ENCODE data around the gene POU6F1. TPM values are rescaled to one million over a fixed set of nuclear protein-coding genes. Genes with fewer than 3 reads are reported as not detected.

The POU6F1 gene

DNA sequence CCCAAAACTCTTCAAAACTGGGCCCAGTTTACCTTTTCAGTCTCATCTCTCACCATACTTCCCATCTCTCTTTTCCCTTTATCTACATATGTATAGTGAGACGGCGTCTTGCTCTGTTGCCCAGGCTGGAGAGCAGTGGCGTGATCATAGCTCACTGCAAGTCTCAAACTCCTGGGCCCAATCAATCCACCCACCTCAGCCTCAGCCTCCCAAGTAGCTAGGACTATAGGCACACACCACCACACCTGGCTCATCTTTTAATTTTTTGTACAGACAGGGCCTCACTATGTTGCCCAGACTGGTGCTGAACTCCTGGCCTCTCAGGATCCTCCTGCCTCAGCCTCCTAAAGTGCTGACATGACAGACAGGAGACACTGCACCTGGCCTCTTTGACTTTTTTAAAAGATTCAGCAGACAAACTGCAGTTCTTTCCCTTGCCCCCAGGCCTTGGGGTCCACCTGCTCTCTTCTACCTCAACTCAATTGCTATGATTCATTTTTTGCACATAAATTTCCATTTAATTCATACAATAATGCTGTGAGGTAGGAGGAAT, 78.5 kb downstream of the POU6F1 start:
- H3K9me3 ChIP-seq (replicated peaks; ENCODE audit: low read length) = no peaks in the 10 kb centered on the region
- H3K9ac ChIP-seq (ENCODE audit: low read depth, low read length) = no peak overlapping the region
- no peak overlapping the region for H3K4me2 ChIP-seq (ENCODE audit: low read length)
- H3K4me1 ChIP-seq (ENCODE audit: control insufficient read depth, insufficient read depth, low read length) = no peaks in the 10 kb centered on the region
- no peaks in the 10 kb centered on the region for H3K27me3 ChIP-seq (ENCODE audit: control insufficient read depth, insufficient read depth, low read length)
- H3K4me3 ChIP-seq (ENCODE audit: low read length) = no peak overlapping the region
- no peaks in the 10 kb centered on the region for H3K36me3 ChIP-seq (ENCODE audit: insufficient read depth, low read length)

Small RNAs within 50 kb of the gene (small RNA-seq; reads per million reads assigned to genes)
- gene RF00019 (not detected), gene RNU6-199P (not detected)
